Fibroblast of upper back skin (primary cell): ENCODE measurements around the gene GRIN1.
"Not testable (repeated sequence)": the region's sequence is repeated elsewhere in the genome, so short reads cannot be mapped to it uniquely, and the experiment has no call there.

Source experiments
- DNase-seq: peaks from one replicate; pipeline ENCODE4 v3.0.0-alpha.2; 2013

The GRIN1 gene

DNA sequence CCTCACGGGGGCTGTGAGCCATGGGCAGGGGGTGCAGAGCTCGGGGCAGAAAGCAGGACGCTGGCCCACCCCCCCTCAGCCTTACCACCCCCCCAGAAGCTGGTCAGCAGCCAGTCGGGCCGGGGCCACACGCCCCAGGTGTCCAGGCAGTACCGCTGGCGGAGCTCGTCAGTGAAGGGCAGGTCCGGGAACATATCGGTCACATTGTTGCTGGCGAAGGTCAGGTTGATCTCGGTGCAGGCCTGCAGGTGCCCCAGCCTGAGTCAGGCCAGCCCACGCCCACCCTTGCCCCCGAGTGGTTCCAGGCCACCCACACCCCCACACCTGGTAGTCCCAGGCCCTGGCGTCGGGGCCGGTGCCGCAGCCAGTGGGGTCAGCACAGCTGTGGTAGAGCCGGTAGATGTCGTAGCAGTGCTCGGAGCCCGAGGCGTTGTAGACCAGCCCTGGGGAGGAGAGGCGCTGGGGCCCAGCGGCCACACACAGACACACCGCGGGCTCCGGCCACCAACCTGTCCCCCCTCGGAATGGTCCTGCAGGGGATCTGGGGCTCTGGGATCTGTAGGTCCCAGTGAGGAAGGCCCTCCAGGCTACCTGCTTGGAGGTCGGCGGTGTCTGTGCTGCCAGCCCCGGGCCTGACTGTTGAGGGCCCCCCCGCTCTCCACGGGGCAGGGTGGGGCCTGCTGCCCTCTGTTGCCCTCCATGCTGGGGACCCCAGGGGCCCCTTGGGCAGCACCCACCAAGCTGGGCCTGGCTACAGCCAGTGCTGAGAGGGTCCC lies 27.0 kb upstream of the GRIN1 start:
- DNase-seq, result no peak

DNA sequence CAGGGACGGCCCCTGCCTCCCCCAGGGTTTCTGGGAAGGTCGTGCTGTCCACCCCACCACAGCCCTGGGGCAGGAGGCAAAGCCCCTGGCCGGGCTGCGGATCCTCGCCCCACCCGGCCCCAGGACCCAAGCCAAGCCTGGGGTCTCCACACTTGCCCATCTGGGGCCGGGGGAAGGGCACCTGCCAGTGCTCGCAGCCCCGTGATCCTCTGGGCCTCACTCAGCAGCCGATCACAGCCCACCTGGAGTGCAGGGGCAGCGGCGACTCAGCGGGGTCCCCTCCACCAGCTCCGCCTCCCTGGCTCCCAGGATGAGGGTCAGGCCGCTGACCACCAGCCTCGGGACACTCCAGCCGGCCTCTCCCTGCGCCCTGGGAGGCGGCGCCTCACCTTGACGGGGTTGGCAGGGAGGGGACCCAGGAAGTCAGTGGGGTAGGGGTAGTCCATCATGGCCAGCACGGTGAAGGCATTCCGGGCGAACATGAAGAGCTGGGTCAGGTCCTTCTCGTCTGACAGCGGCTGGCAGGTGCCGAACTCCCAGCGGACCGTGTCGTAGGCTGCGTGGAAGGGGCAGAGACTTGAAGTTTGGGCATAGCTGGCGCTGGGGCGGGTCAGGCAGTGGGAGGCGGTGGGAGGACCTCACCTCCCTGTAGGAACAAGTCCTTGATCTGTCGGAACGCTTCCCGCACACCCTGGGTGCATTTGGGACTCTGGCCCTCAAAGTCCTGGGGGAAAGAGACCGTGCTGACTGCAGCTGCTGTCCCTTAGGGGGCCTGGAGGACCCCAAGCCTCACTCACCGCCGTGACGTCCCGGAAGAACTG lies 26.2 kb upstream of the GRIN1 start:
- DNase-seq, result no peak

DNA sequence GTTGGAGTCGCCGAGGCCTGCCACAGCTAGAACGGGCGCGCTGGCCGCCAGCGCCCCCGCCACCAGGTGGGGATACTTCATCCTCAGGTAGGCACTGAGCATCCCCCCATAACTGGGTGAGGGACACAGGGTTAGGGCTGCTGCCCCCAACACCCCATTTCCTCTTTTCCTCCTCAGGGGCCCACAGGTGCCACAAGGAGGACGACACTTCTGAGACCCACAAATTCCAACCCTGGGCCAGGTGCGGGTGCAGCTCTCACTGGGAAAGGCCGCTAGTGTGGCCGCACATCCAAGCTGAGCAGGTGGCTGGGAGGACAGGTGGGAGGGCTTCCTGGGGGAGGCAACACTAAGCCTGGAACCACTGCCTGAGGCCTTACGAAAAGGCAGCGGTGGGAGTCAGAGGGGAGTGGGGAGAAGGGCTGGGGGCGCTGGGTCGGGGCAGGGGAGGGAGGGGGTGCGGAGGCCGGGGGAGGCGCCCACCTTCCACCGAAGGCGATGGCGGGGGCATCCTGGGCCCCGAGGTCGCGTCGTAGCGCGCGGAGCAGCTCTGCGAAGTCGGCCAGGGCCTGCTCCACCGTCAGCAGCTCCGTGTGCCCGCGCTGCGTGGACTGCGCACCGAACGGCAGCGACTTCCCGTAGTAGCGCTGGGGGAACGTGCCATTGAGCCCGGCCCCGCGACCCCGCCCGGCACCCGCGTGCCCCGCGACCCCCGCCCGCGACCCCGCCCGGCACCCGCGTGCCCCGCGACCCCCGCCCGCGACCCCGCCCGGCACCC lies 25.4 kb upstream of the GRIN1 start:
- DNase-seq, result no peak

DNA sequence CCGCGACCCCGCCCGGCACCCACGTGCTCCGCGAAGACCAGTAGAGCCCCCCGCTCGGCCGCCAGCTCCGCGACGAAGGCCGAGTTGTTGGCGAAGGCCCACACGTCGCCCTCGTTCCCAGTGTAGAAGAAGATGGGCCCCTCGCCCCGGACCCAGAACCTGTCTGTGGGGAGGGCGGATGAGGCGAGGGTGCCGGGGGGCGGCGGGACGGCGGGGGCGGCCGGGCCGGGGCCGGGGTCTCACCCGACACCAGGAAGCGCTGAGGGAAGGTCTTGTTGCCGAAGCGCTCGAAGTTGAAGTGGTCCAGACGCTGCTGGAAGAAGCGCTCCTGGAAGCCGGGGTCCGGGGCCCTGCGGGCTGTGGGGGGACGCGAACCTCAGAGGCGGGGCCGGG lies 24.7 kb upstream of the GRIN1 start:
- no peak for DNase-seq

DNA sequence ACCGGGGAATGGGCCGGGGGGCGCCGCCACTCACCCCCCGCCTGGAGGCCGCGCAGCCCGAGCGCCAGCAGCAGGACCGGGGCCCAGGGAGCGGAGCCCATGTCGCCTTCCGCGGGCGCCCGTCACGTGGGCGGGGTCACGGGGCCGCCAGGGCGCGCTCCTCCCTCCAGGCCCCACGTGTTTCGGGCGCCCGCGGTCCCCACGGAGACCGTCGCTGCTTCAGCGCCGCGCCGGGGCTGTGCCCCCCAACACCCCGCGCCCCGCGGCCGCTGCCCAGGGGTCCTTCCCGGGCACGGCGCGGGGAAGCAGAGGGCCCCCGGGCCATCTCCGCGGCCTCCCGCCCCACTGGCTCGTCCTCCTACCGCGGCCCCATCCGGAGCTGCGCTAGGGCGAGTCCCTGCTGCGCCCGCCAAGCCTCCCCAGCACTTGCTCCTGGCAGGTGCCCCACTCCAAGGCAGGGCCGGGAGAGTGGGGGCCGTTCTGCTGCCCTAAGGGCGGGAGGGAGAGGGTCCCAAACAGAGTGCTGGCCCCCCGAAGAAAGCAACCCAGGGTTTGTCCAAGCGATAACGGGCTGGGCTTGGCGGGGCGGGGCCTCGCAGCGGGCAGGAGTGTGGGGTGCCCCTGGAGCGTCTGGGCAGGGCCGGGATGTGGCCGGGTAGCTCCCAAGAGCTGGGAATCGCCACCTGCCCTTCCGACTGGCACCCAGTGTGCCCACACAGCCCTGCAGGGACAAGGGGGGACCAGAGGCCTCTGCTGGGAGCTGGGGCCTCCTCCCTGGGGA lies 24.2 kb upstream of the GRIN1 start, which contains the start of gene DPP7:
Gene DPP7, minus strand, starts transcription at position 121 of the 781 bp plus-strand sequence. Its CDS starts 20 bp downstream, at position 101.
- DNase-seq, result peak; percentile 31

DNA sequence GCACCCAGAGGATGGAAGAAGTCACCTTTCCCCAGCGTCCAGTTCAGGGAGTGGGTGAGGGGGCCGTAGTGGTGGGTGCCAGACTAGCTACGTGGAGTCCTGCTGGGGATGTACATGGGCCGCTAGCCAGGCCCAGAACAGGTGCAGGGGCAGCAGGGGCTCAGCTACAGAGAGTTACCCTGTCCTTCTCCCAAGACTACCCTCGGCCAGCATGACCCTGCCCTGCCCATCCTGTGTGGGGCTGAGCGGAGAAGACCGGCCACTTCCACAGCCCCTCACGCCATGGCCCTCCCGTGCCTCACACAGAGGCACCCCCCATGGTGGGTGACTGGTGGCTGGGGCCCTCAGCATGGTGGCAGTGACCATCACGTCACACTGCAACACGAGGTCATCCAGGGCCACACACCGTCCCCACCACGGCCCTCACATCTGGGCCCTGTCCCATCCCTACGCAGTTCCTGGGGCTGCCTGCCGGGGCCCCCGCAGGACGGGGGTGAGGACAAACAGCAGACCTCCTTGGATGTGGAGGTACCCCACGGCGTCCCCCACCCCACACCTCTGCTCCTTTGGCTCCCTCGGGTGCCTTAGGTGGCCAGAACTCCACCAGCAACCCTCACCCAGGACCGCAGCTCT lies 23.4 kb upstream of the GRIN1 start:
- no peak for DNase-seq

DNA sequence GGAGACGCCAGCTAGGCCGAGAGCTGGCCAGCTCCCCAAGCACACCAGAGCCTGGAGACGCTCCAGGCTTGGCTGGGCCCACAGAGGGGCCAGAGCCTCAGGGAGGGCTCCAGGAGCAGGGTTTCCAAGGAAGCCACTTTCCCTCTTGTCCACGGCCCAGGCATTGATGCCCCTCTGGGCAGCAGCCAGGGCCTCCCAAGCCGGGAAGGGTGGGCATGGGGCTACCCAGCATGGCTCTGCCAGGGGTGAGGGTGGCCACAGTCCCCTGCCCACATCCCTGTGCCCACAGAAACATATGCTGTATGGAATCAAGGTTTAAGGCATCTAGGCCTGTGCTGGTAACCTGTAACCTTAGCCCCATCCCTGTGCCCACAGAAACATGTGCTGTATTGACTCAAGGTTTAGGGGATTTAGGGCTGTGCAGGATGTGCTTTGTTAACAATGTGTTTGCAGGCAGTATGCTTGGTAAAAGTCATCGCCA lies 22.9 kb upstream of the GRIN1 start:
- no peak for DNase-seq

DNA sequence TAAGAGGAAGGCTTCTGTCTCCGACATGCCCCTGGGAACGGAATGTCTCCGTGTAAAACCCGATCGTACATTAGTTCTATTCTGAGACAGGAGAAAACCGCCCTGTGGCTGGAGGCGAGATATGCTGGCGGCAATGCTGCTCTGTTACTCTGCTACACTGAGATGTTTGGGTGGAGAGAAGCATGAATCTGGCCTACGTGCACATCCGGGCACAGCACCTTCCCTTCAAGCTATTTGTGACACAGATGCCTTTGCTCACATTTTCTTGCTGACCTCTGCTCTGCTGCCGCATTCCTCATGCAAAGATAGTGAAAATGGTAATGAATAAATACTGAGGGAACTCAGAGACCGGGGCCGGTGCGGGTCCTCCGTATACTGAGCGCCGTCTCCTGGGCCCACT lies 22.2 kb upstream of the GRIN1 start:
- no peak for DNase-seq

DNA sequence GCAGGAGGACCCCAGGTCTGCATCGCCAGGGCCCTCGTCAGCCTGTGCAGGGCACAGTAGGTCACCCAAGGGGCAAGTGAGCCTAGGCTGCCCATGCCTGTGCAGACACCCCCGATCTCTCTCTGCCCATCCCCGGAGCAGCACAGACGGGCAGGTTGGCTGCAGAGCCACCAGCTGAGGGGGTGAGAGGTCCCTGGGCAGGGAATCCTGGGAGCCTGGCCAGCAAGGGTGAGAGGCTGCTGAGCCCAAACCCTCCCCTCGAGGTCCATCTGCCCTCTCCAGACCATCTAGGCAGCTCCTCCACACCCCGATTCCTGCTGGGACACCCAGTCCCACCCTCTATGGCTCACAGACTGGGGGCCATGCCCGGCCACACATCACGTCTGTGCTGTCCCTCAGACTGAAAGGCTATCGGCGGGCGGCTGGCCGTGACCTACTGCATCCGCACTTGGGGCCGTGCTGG lies 21.7 kb upstream of the GRIN1 start:
- DNase-seq, result no peak

DNA sequence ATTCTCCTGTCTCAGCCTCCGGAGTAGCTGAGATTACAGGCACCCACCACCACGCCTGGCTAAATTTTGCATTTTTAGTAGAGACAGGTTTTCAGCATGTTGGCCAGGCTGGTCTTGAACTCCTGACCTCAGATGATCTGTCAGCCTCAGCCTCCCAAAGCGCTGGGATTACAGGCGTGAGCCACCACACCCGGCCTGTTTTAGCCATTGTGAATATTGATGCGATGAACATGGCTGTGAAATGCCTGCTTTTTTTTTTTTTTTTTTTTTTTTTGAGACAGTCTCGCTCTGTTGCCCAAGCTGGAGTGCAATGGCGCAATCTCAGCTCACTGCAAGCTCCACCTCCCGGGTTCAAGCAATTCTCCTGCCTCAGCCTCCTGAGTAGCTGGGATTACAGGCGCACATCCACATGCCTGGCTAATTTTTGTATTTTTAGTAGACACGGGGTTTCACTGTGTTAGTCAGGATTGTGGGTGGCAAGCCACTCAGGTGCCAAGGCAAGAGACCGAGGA lies 20.8 kb upstream of the GRIN1 start:
- DNase-seq, result not testable (repeated sequence)

DNA sequence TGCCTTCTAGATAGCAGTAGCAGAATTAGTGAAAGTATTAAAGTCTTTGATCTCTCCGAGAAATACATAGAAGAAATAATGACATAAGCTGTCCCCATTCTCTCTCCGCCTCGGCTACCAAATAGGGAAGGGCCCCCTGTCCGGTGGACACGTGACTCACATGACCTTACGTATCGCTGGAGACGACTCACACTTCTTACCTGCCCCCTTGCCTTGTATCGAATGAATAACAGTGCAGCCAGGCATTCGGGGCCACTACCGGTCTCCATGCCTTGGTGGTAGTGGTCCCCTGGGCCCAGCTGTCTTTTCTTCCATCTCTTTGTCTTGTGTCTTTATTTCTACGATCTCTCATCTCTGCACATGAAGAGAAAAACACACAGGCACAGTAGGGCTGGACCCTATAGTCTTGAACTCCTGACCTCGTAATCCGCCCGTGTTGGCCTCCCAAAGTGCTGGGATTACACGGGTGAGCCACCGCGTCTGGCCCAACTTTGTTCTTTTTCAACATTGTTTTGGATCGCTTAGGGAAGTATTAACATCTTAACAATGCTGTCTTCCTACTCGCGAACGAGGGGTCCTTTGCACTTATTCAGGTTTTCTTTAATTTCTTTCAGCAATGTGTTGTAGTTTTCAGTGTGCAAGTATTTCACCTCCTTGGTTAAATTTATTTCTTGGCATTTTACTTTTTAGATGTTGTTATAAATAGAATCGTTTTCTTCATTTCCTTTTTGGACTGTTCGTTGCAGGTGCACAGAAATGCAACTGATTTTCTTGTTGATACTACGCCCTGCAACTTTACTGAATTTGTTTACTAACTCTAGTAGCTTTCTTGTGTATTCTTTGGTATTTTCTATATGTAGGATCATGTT lies 16.8 kb upstream of the GRIN1 start:
- DNase-seq, result not testable (repeated sequence)

DNA sequence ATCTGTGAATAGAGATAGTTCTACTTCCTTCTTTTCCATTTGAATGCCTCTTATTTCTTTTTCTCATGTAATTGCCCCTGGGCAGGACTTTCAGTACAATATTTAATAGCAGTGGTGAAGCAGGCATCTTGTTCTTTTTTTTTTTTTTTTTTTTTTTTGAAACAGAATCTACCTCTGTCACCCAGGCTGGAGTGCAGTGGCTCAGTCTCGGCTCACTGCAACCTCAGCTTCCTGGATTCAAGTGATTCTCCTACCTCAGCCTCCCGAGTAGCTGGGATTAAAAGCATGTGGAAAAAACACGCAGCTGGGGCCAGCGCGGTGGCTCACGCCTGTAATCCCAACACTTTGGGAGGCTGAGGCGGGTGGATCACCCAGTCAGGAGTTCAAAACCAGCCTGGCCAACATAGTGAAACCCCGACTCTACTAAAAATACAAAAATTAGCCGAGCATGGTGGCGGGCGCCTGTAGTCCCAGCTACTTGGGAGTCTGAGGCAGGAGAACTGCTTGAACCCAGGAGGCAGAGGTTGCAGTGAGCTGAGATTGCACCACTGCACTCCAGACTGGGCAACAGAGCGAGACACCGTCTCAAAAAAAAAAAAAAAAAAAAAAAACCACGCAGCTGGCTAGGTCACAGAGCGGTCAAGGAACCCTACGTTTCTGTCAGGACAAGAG lies 16.0 kb upstream of the GRIN1 start:
- DNase-seq, result not testable (repeated sequence)

DNA sequence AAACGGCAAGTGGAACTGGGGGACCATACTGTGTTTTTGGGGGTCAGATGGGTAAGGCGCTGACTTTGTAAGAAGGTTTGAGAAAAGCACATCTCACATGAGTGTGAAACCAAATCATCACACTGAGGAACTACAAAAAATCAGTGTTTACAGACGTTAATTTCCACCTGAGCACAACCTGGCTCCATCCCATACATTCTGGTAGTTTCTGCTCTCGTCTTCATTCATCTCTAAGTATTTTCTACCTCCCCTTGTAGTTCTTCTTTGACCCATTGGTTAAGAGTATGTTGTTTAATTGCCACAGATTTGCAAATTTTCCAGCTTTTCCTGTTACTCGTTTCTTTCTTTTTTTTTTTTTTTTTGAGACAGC lies 15.5 kb upstream of the GRIN1 start:
- no peak for DNase-seq

DNA sequence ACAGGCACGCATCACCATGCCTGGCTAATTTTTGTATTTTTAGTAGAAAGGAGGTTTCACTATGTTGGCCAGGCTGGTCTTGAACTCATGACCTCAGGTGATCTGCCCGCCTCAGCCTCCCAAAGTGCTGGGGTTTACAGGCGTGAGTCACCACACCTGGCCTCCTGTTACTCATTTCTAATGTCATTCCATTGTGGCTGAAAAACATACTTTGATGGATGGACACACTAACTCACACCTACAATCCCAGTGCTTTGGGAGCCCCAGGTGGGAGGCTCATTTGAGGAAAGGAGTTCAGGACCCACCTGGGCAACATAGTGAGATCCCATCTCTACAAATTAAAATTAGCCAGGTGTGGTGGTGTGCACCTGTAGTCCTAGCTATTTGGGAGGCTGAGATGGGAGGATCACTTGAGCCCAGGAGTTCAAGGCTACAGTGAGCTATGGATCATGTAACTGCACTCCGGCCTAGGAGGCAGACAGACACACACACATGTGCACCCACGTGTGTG lies 14.9 kb upstream of the GRIN1 start:
- DNase-seq, result not testable (repeated sequence)

DNA sequence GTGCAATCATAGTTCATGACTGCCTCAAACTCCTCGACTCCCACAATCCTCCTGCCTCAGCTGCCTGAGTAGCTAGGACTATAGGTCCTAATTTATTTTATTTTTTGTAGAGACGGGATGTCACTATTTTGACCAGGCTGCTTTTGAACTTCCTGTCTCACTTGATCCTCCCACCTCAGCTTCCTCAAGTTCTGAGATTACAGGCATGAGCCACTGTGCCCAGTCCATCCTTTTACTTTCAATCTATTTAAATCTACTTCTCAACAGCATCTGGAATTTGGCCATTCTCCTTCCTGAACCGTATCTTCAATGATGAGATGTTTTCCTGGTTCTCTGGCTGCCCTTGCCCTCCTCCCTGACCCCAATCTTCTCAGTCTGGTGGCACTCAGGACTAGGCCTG lies 12.2 kb upstream of the GRIN1 start:
- no peak for DNase-seq

DNA sequence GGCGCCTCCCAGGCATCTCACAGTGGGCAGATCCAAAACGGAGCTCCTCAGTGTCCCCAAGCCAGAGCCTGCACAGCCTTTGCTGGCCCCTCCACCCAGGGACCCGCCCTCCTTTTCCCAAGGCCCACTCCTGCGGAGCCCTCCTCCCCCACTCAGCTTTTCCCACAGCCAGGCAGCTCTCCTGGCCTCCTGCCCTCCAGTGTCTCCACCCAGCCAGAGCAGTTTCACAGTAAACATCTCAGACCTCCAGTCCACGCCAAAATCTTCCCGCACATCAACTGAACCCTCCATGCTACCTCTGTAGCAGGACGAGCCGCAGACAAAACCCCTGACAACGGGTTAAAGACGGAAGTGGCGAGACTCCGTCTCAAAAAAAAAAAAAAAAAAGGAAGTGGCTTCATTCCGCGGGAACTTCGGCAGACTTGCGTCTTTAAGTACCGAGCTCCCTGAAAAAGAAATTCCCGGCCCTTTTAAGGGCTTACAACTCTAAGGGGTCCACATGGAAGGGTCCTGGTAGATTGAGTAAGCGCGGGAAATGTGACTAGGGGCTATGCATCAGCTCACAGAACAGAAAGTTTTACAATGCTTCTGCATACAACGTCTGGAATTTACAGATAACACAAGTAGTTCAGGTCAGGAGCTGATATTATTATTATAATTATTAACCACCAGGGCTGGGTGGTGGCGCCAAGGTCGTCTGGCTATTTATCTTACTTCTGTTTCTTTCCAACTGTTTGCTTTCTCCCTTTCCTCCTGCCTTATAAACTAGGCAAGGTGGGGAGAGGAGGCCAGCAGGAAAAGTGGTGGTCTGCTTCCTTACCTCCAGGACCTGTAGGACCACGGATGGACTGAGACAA lies 11.4 kb upstream of the GRIN1 start:
- DNase-seq, result no peak

DNA sequence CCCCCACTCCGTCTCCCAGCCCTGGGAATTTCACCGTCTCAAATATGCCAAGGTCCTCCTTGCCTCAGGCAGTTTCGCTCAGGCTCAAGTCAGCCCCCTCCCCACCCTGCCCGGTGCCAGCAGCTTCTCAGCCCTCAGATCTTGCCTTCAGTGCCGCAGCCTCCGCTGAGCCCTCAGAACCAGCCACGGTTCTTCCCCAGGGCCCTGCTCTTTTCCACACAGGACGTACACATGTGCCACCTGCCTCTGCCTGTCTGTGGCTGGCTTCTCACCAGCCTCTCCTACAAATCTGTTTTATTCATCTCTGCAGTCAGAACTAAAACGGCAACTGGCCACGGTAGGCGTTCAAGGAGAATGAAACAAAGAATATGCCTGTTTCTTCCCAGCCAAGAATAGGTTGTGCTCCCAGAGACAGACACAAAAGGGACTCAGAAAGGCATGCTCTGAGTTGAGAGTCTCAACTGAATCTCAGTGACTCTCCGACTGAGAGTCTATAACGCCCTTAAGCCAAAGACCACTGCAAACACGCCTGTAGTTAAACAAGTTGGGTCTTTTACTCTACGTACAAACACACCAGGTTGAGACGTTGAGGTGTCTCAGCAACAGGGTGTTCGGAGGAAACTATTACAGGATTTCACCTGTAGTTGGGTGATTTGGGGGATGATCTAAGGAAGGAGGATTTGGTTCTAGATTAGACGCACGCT lies 10.6 kb upstream of the GRIN1 start:
- no peak for DNase-seq

DNA sequence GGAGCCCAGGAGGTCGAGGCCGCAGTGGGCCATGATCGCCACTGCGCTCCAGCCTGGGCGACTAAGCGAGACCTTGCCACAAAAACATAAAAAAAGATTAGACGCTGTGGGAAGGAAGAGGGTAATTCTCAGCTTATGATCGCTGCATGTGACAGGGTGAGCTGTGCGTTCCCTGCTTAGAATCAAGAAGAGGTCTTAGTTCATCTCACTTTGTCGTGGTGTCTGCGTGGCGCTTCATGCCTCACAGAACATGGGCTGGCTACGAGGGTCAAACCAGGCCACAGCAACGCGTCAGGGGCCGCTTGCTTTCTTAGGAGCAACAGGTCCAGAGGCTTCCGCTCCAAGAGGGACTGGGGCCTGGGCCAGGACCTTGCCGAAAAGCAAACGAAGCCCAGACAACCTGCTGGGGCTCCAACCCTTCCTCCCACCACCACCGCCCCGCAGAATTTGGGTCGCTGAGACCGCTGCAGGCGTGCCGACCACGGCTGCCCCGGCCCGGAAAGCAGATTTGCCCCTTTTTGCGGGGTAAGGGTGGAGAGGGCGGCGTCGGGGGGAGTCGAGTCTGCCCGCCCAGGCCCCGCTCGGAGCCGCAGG lies 10.0 kb upstream of the GRIN1 start:
- no peak for DNase-seq
